ENCODE measurements around the gene CACNG4. TPM values are rescaled to one million over a fixed set of nuclear protein-coding genes. Genes with fewer than 3 reads are reported as not detected.

Gene CACNG4
- total RNA-seq, 1 donor from 2014 or later = 5.1 TPM

- Histone ChIP-seq H3K27me3 (ENCODE audit: low read depth) (no peaks in the 10 kb centered on the region), H3K27ac (no peak overlapping the region), H3K36me3 (no peaks in the 10 kb centered on the region), H3K4me3 (no peak overlapping the region), H3K4me1 (no peaks in the 10 kb centered on the region), H3K9me3 (no peaks in the 10 kb centered on the region)
- no peak for TF ChIP-seq CTCF (IDR thresholded peaks at IDR 0.05)
- intact Hi-C loops (cut with DNase I) = no loop called here
- DNase-seq = no peak
- no peak for ATAC-seq
Observed at GRCh38 chr17:67022451-67022810, 57.9 kb downstream of the CACNG4 start.

- H3K4me3 ChIP-seq = no peak overlapping the region
- H3K4me1 ChIP-seq = no peaks in the 10 kb centered on the region
- DNase-seq = no peak
- ATAC-seq = no peak
- no peaks in the 10 kb centered on the region for H3K36me3 ChIP-seq
- intact Hi-C loops (cut with DNase I) = no loop called here
- no peaks in the 10 kb centered on the region for H3K27me3 ChIP-seq (ENCODE audit: low read depth)
- no peaks in the 10 kb centered on the region for H3K9me3 ChIP-seq
- no peak for TF ChIP-seq CTCF (IDR thresholded peaks at IDR 0.05)
- no peak overlapping the region for H3K27ac ChIP-seq
Observed at GRCh38 chr17:67024736-67025135, 60.2 kb downstream of the CACNG4 start.

DNA sequence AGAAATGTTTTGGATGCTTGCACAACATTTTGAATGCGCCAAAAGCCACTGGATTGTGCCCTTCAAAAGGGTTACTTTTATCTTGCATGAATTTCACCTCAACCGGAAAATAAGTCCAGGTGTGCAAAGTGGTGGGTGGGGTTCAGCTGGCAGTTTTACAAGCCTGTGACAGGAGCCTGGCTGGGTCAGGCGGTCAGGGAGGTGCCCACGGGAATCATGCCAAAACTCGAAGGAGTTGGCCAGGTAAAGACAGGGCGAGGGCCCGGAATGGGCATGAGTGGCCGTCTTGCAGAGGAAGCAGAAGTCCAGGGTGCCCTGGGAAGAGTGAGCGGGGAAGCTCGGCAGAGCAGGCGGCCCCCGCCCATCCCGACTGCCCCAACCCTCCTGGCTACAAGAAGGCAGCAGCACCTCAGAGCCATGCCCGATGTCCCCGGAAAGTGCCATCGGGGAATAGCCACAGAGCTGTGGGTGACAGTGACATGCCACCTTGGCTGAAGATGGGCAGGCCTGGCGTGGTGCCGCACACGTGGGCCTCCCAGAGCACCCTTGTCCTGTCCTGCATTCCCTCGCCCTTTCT lies 60.8 kb downstream of the CACNG4 start:
- Histone ChIP-seq H3K36me3 (no peaks in the 10 kb centered on the region), H3K9me3 (no peaks in the 10 kb centered on the region), H3K4me3 (no peak overlapping the region), H3K27me3 (ENCODE audit: low read depth) (no peaks in the 10 kb centered on the region), H3K4me1 (no peaks in the 10 kb centered on the region), H3K27ac (no peak overlapping the region)
- ATAC-seq (peak; percentile 53 to 61), DNase-seq (peak; percentile 64)
- intact Hi-C loops (cut with DNase I) = no loop called here
- TF ChIP-seq CTCF (IDR thresholded peaks at IDR 0.05) = no peak

- Histone ChIP-seq H3K4me3 (no peak overlapping the region), H3K9me3 (no peaks in the 10 kb centered on the region), H3K36me3 (no peaks in the 10 kb centered on the region), H3K27ac (no peak overlapping the region), H3K4me1 (no peaks in the 10 kb centered on the region), H3K27me3 (ENCODE audit: low read depth) (no peaks in the 10 kb centered on the region)
- no peak for DNase-seq
- intact Hi-C loops (cut with DNase I) = no loop called here
- ATAC-seq = peak; percentile 24 to 34
- TF ChIP-seq CTCF (IDR thresholded peaks at IDR 0.05) = no peak
Observed at GRCh38 chr17:67026341-67026740, 61.8 kb downstream of the CACNG4 start.

DNA sequence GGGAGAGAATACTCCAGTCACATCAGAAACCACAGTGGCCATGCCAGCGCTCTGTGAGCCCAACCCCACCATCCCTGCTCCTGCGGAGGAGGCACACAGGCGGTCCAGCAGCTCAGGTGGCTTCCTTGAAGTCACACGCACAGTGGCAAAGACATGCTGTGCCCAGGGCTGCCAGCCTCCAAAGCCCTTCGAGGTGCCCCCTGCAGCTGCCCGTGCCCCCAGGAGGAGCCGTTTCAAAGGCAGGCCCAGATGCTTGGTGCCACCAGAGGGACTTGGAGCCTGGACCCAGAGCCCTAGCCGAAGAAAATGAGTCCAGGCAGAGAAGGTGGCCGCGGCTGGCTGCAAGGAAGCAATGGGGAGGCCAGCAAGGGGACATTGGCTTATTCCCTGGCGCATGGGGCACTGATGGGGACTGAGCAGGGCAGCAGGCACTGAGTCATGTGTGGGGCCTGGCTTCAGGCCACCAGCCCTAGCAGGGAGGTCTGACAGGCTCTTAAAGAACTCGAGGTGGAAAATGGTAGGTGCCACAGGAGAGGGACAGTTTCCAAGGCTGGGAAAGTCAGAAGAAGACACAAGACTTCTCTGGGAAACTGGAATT lies 62.6 kb downstream of the CACNG4 start:
- Histone ChIP-seq H3K36me3 (no peaks in the 10 kb centered on the region), H3K4me1 (no peaks in the 10 kb centered on the region), H3K4me3 (no peak overlapping the region), H3K27ac (no peak overlapping the region), H3K9me3 (no peaks in the 10 kb centered on the region), H3K27me3 (ENCODE audit: low read depth) (no peaks in the 10 kb centered on the region)
- no peak for ATAC-seq
- intact Hi-C loops (cut with DNase I) = no loop called here
- TF ChIP-seq CTCF (IDR thresholded peaks at IDR 0.05) = no peak
- no peak for DNase-seq
